Neural cell (in vitro differentiated cells): Measurements from ENCODE around the gene PHF12. TPM values are rescaled to one million over a fixed set of nuclear protein-coding genes. Genes with fewer than 3 reads are reported as not detected.

Experiments used
- H2AFZ ChIP-seq: fragments of 200-600, 300-800 bp; sonication (generic), shearing (Covaris generic); 2 replicates; pipeline ENCODE4 v1.6.0; 2014; ENCODE audit warnings: low read depth, mild to moderate bottlenecking, antibody characterized with exemption, low read length, moderate library complexity
- H3F3A ChIP-seq: fragments of 200-600 bp; shearing (Covaris generic); 2 replicates; pipeline ENCODE4 v1.6.1; 2016; ENCODE audit warnings: mild to moderate bottlenecking, moderate library complexity, mixed read lengths, antibody characterized with exemption, low read length; ENCODE audit not compliant: insufficient read depth, poor library complexity, severe bottlenecking
- H3K27ac ChIP-seq: fragments of 200-600, 300-800 bp; sonication (generic), shearing (Covaris generic); 2 replicates; pipeline ENCODE4 v1.5.1; 2014; ENCODE audit warnings: mild to moderate bottlenecking, low read length, moderate library complexity
- H3K27me3 ChIP-seq: fragments of 300-800, 200-600 bp; sonication (generic), shearing (Covaris generic); 2 replicates; pipeline ENCODE4 v1.6.0; 2014; ENCODE audit warnings: mild to moderate bottlenecking, low read depth, low read length, moderate library complexity; ENCODE audit not compliant: insufficient read depth
- H3K36me3 ChIP-seq: fragments of 300-800, 200-600 bp; sonication (generic), shearing (Covaris generic); 2 replicates; pipeline ENCODE4 v1.5.1; 2014; ENCODE audit warnings: mild to moderate bottlenecking, antibody characterized with exemption, low read length, moderate library complexity; ENCODE audit not compliant: insufficient read depth
- H3K4me2 ChIP-seq: fragments of 300-800, 200-600 bp; sonication (generic), shearing (Covaris generic); 2 replicates; pipeline ENCODE4 v1.6.0; 2014; ENCODE audit warnings: mild to moderate bottlenecking, low read length
- H3K4me3 ChIP-seq: fragments of 300-800, 200-600 bp; sonication (generic), shearing (Covaris generic); 2 replicates; pipeline ENCODE4 v1.5.1; 2014; ENCODE audit warnings: mild to moderate bottlenecking, low read length, moderate library complexity
- H3K79me2 ChIP-seq: fragments of 200-600 bp; shearing (Covaris generic); replicated peaks from 2 replicates; pipeline ENCODE4 v1.6.0; 2014; ENCODE audit warnings: mild to moderate bottlenecking, low read length, moderate library complexity; ENCODE audit not compliant: insufficient read depth
- H3K9ac ChIP-seq: fragments of 300-800, 200-600 bp; sonication (generic), shearing (Covaris generic); 2 replicates; pipeline ENCODE4 v1.6.1; 2016; ENCODE audit warnings: mild to moderate bottlenecking, low read length, mixed read lengths
- H3K9me2 ChIP-seq: fragments of 200-600 bp; shearing (Covaris generic); 2 replicates; pipeline ENCODE4 v1.6.1; 2016; ENCODE audit warnings: mild to moderate bottlenecking, low read length, mixed read lengths; ENCODE audit not compliant: insufficient read depth
- H3K9me3 ChIP-seq: fragments of 200-600, 300-800 bp; sonication (generic), shearing (Covaris generic); 2 replicates; pipeline ENCODE4 v1.6.1; 2016; ENCODE audit warnings: mild to moderate bottlenecking, mixed run types, low read length, moderate library complexity, mixed read lengths
- H4K20me1 ChIP-seq: fragments of 200-600 bp; shearing (Covaris generic); 2 replicates; pipeline ENCODE4 v1.6.1; 2016; ENCODE audit warnings: mild to moderate bottlenecking, mixed run types; ENCODE audit not compliant: insufficient read depth
- CTCF ChIP-seq: fragments of 450-650 bp; IDR thresholded peaks from 2 replicates; pipeline ENCODE4 v1.5.1; 2014; ENCODE audit warnings: antibody characterized with exemption, mild to moderate bottlenecking, moderate library complexity; ENCODE audit not compliant: poor library complexity, severe bottlenecking
- EP300 ChIP-seq: fragments of 450-650 bp; conservative IDR thresholded peaks from 2 replicates; pipeline ENCODE4 v1.6.1; 2014; ENCODE audit warnings: antibody characterized with exemption, mild to moderate bottlenecking, moderate library complexity; ENCODE audit not compliant: poor library complexity, severe bottlenecking
- EZH2 ChIP-seq: fragments of 200-600, 300-800 bp; shearing (Covaris generic), sonication (generic); IDR thresholded peaks from 2 replicates; pipeline ENCODE4 v1.6.1; 2014; ENCODE audit warnings: antibody characterized with exemption, low read length, borderline replicate concordance, mild to moderate bottlenecking; ENCODE audit not compliant: insufficient read depth, poor library complexity, severe bottlenecking
- MXI1 ChIP-seq: fragments of 450-650 bp; conservative IDR thresholded peaks from 2 replicates; pipeline ENCODE4 v1.6.1; 2014; ENCODE audit warnings: antibody characterized with exemption, mild to moderate bottlenecking; ENCODE audit not compliant: poor library complexity, severe bottlenecking
- POLR2AphosphoS5 ChIP-seq: IDR thresholded peaks from 2 replicates; pipeline ENCODE4 v1.6.1; 2012
- RAD21 ChIP-seq: fragments of 450-650 bp; conservative IDR thresholded peaks from 2 replicates; pipeline ENCODE4 v1.6.1; 2014; ENCODE audit warnings: antibody characterized with exemption, mild to moderate bottlenecking, moderate library complexity
- REST ChIP-seq: IDR thresholded peaks from 2 replicates; pipeline ENCODE4 v1.6.1; 2012; ENCODE audit warnings: borderline replicate concordance
- SMC3 ChIP-seq: fragments of 450-650 bp; conservative IDR thresholded peaks from 2 replicates; pipeline ENCODE4 v1.6.1; 2014; ENCODE audit warnings: antibody characterized with exemption, mild to moderate bottlenecking, moderate library complexity; ENCODE audit not compliant: poor library complexity
- TAF1 ChIP-seq: IDR thresholded peaks from 2 replicates; pipeline ENCODE4 v1.6.1; 2012; ENCODE audit warnings: low read depth
- polyA plus RNA-seq: library from polyadenylated mRNA; depleted of rRNA; stranded (reverse); fragments of >200 nt; gene quantifications from 2 replicates; pipeline ENCODE4 v1.2.3, GENCODE V29; 2014

Gene PHF12
- polyA plus RNA-seq, 1 donor from 2014 or later: 10.4 TPM

GRCh38 chr17:28908640-28909167 lies 42.6 kb downstream of the PHF12 start:
- H3K27me3 ChIP-seq: no peaks in the 10 kb centered on the region
- no peak overlapping the region for H3K4me2 ChIP-seq
- no peaks in the 10 kb centered on the region for H3K79me2 ChIP-seq
- no peak overlapping the region for H3K9ac ChIP-seq
- no peaks in the 10 kb centered on the region for H4K20me1 ChIP-seq
- H3K9me2 ChIP-seq: no peaks in the 10 kb centered on the region
- TF ChIP-seq EP300 (no peak), RAD21 (no peak), TAF1 (no peak), EZH2 (no peak), REST (no peak), POLR2AphosphoS5 (no peak), MXI1 (no peak), CTCF (no peak), SMC3 (no peak)
- H3K27ac ChIP-seq: no peak overlapping the region
- H3K4me3 ChIP-seq: no peak overlapping the region
- no peak overlapping the region for H2AFZ ChIP-seq
- H3K9me3 ChIP-seq: no peaks in the 10 kb centered on the region
- no peaks in the 10 kb centered on the region for H3K36me3 ChIP-seq
- no peaks in the 10 kb centered on the region for H3F3A ChIP-seq

GRCh38 chr17:28907709-28908475 lies 43.4 kb downstream of the PHF12 start:
- H3K9me2 ChIP-seq: no peaks in the 10 kb centered on the region
- TF ChIP-seq CTCF: no peak
- no peak for TF ChIP-seq EP300
- TF ChIP-seq RAD21: no peak
- no peak for TF ChIP-seq POLR2AphosphoS5
- TF ChIP-seq EZH2: no peak
- no peak for TF ChIP-seq SMC3
- TF ChIP-seq TAF1: no peak
- no peak for TF ChIP-seq MXI1
- TF ChIP-seq REST: no peak
- no peaks in the 10 kb centered on the region for H3K36me3 ChIP-seq
- no peak overlapping the region for H3K9ac ChIP-seq
- H3K9me3 ChIP-seq: no peaks in the 10 kb centered on the region
- no peaks in the 10 kb centered on the region for H3K79me2 ChIP-seq
- no peak overlapping the region for H3K4me2 ChIP-seq
- no peak overlapping the region for H3K27ac ChIP-seq
- H3K4me3 ChIP-seq: no peak overlapping the region
- H3K27me3 ChIP-seq: no peaks in the 10 kb centered on the region
- H3F3A ChIP-seq: no peaks in the 10 kb centered on the region
- H2AFZ ChIP-seq: no peak overlapping the region
- no peaks in the 10 kb centered on the region for H4K20me1 ChIP-seq
